Vagina (tissue), 2 donors: ENCODE measurements around the gene TTC16. TPM values are rescaled to one million over a fixed set of nuclear protein-coding genes. Genes with fewer than 3 reads are reported as not detected.

ENCODE experiments used
- DNase-seq, 2 donors: peaks; one replicate each; pipeline ENCODE4 v3.0.0-alpha.2; 2017; ENCODE audit errors: extremely low spot score in 2 of 2
- H3K27ac ChIP-seq: fragments of 200-600 bp; sonication (generic); one replicate; pipeline ENCODE4 v1.5.1; 2019
- H3K27me3 ChIP-seq: fragments of 200-600 bp; sonication (generic); one replicate; pipeline ENCODE4 v1.5.1; 2019
- H3K36me3 ChIP-seq, 2 donors: fragments of 200-600 bp; sonication (generic); one replicate each; pipeline ENCODE4 v1.5.1; 2017 to 2019
- H3K4me1 ChIP-seq: fragments of 200-600 bp; sonication (generic); one replicate; pipeline ENCODE4 v1.5.1; 2019
- H3K4me3 ChIP-seq, 2 donors: fragments of 200-600 bp; sonication (generic); 1 replicate in 1 of 2; 2 replicates in 1 of 2; pipeline ENCODE4 v1.5.1; 2016 to 2019
- H3K9me3 ChIP-seq: fragments of 200-600 bp; sonication (generic); one replicate; pipeline ENCODE4 v1.5.1; 2019
- CTCF ChIP-seq, 3 experiments: fragments of 450-650 bp in 2 of 3; fragments of 200-600 bp in 1 of 3; sonication (generic) in 1 of 3; IDR thresholded peaks; one replicate each; pipeline ENCODE4 v1.5.1; 2017 to 2019; ENCODE audit warnings: antibody characterized with exemption in 3 of 3, mild to moderate bottlenecking in 2 of 3, moderate library complexity in 2 of 3
- POLR2A ChIP-seq, 2 donors: fragments of 450-650 bp; IDR thresholded peaks; one replicate each; pipeline ENCODE4 v1.6.1; 2017; ENCODE audit warnings: antibody characterized with exemption in 2 of 2, mild to moderate bottlenecking in 2 of 2, moderate library complexity in 2 of 2
- POLR2AphosphoS5 ChIP-seq, 2 donors: sonication (generic); formaldehyde crosslinking; IDR thresholded peaks; one replicate each; pipeline ENCODE4 v1.9.0; 2017; ENCODE audit warnings: antibody characterized with exemption in 2 of 2, mild to moderate bottlenecking in 2 of 2, low read depth in 1 of 2; ENCODE audit not compliant: insufficient read depth in 1 of 2
- intact Hi-C: fragments of 100-400 bp; cut with DNase I; formaldehyde crosslinking; loops from one replicate; pipeline ENCODE4 v1.15.1; 2023
- total RNA-seq: library from RNA; depleted of rRNA; stranded (reverse); fragments of >200 nt; gene quantifications from one replicate; pipeline ENCODE4 v1.2.3, GENCODE V29; 2016

TTC16 gene
- total RNA-seq, 1 donor from 2014 or later = 0.25 TPM

- no peak overlapping the region for H3K27ac ChIP-seq
- intact Hi-C loops = no loop called here
Measured at GRCh38 chr9:127773981-127774380, 58.1 kb downstream of the TTC16 start.

GRCh38 chr9:127776195-127776923 lies 60.5 kb downstream of the TTC16 start:
- H3K4me3 ChIP-seq = peak overlapping the region in 1 of 2 donors; percentile 24
- H3K4me1 ChIP-seq = no peaks in the 10 kb centered on the region
- H3K36me3 ChIP-seq = no peaks in the 10 kb centered on the region
- no peak for DNase-seq
- TF ChIP-seq POLR2AphosphoS5 (IDR thresholded peaks at IDR 0.05; ENCODE audit: insufficient read depth in 1 of 2, low read depth in 1 of 2) (no peak), CTCF (IDR thresholded peaks at IDR 0.05) (no peak), POLR2A (IDR thresholded peaks at IDR 0.05) (no peak)
- intact Hi-C loops = no loop called here
- no peak overlapping the region for H3K27ac ChIP-seq
- H3K9me3 ChIP-seq = no peaks in the 10 kb centered on the region
- H3K27me3 ChIP-seq = no peaks in the 10 kb centered on the region

More at GRCh38 chr9:127773981-127774380, 58.1 kb downstream of the TTC16 start:
- Histone ChIP-seq H3K36me3 (no peaks in the 10 kb centered on the region), H3K4me1 (peaks cover 13% of the 10 kb centered on the region), H3K4me3 (no peak overlapping the region), H3K9me3 (no peaks in the 10 kb centered on the region), H3K27me3 (no peaks in the 10 kb centered on the region)
- TF ChIP-seq POLR2A (IDR thresholded peaks at IDR 0.05) = no peak
- TF ChIP-seq POLR2AphosphoS5 (IDR thresholded peaks at IDR 0.05; ENCODE audit: insufficient read depth in 1 of 2, low read depth in 1 of 2) = no peak
- no peak for TF ChIP-seq CTCF (IDR thresholded peaks at IDR 0.05)
- no peak for DNase-seq

- Histone ChIP-seq H3K27ac (no peak overlapping the region), H3K36me3 (no peaks in the 10 kb centered on the region), H3K4me1 (no peaks in the 10 kb centered on the region), H3K4me3 (peak overlapping the region in 1 of 2 donors; percentile 24), H3K9me3 (no peaks in the 10 kb centered on the region), H3K27me3 (no peaks in the 10 kb centered on the region)
- TF ChIP-seq CTCF (IDR thresholded peaks at IDR 0.05) (no peak), POLR2AphosphoS5 (IDR thresholded peaks at IDR 0.05; ENCODE audit: insufficient read depth in 1 of 2, low read depth in 1 of 2) (no peak), POLR2A (IDR thresholded peaks at IDR 0.05) (no peak)
- intact Hi-C loops = no loop called here
- DNase-seq = no peak
Measured at GRCh38 chr9:127776924-127777289, 61.0 kb downstream of the TTC16 start.

- no peak for TF ChIP-seq POLR2AphosphoS5 (IDR thresholded peaks at IDR 0.05; ENCODE audit: insufficient read depth in 1 of 2, low read depth in 1 of 2)
- TF ChIP-seq CTCF (IDR thresholded peaks at IDR 0.05) = no peak
- no peak for TF ChIP-seq POLR2A (IDR thresholded peaks at IDR 0.05)
- intact Hi-C loops = no loop called here
- Histone ChIP-seq H3K27ac (peak overlapping the region; percentile 70), H3K4me3 (peak overlapping the region in 1 of 2 donors; percentile 19), H3K27me3 (no peaks in the 10 kb centered on the region), H3K36me3 (no peaks in the 10 kb centered on the region), H3K9me3 (no peaks in the 10 kb centered on the region), H3K4me1 (no peaks in the 10 kb centered on the region)
- DNase-seq = no peak
Measured at GRCh38 chr9:127777368-127777980, 61.6 kb downstream of the TTC16 start.
